Kasumi-1 (cell line): ENCODE measurements around the gene LPAR3.

ENCODE experiments used
- DNase-seq, 2 experiments: peaks; one replicate each; lab custom pipeline; 2025; lab: John Stamatoyannopoulos, UW

The LPAR3 gene

GRCh38 chr1:84827555-84827954, 65.5 kb downstream of the LPAR3 start:
- DNase-seq = no peak

GRCh38 chr1:84825161-84825560, 67.8 kb downstream of the LPAR3 start:
- no peak for DNase-seq

- no peak for DNase-seq
Measured at GRCh38 chr1:84823991-84824390, 69.0 kb downstream of the LPAR3 start.

DNA sequence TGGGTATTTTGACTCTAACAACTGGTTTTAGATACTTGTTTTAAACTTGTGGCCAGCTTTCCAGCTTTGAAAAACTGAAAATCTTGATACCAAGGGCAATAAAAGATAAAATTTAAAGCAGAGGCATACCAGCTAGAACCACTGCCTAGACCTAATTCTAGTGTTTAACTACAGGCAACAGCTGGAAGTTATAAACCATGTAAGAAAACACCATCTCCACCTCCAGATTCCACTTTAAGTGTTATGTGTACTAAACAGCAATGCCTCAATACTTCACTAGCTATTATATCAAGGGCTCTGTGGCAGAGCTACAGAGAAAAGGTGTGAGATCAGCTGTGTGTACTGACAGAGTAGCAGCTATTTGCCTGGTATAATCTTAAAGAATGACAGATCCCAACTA, 69.5 kb downstream of the LPAR3 start:
- DNase-seq = no peak

DNA sequence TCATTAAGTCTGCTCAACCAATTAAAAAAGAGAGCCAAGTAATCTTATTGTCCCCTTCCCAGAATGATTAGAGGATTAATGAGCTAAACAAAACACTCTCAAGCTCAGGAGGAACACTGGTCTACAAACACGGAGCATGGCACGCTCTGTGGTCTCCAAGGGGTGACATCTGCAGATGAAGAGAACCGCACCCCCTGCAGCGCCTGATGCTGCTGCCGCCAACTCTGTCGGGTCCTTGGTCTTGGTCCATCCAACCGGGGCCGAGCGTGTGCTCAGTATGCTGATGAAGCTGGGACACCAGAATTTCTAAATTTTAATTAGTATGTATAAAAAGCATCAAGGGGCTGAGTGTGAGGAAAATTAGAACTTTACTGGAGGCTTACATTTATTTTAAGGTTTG, 82.7 kb downstream of the LPAR3 start:
- no peak for DNase-seq

- DNase-seq = no peak
Measured at GRCh38 chr1:84809023-84809422, 84.0 kb downstream of the LPAR3 start.

DNA sequence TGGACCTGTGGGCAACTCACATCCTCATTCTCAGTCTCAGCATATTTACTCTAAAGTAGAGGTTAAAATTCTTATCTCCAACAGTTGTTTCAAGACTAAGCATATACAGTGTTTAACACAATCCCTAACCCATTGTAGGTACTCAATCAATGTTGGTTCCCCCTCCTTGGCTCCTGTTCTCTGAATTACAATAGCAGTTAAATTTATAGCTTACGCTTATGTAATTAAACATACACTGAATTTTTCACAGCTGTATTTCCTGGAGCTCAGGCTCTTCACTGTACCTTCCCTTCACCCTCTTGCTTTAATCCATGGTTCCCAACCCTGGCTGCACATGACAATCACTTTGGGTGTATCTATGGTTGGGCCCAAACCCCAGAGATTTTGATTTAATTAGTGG, 89.4 kb downstream of the LPAR3 start:
- no peak for DNase-seq

GRCh38 chr1:84802567-84803232, 90.3 kb downstream of the LPAR3 start:
- DNase-seq = no peak

DNA sequence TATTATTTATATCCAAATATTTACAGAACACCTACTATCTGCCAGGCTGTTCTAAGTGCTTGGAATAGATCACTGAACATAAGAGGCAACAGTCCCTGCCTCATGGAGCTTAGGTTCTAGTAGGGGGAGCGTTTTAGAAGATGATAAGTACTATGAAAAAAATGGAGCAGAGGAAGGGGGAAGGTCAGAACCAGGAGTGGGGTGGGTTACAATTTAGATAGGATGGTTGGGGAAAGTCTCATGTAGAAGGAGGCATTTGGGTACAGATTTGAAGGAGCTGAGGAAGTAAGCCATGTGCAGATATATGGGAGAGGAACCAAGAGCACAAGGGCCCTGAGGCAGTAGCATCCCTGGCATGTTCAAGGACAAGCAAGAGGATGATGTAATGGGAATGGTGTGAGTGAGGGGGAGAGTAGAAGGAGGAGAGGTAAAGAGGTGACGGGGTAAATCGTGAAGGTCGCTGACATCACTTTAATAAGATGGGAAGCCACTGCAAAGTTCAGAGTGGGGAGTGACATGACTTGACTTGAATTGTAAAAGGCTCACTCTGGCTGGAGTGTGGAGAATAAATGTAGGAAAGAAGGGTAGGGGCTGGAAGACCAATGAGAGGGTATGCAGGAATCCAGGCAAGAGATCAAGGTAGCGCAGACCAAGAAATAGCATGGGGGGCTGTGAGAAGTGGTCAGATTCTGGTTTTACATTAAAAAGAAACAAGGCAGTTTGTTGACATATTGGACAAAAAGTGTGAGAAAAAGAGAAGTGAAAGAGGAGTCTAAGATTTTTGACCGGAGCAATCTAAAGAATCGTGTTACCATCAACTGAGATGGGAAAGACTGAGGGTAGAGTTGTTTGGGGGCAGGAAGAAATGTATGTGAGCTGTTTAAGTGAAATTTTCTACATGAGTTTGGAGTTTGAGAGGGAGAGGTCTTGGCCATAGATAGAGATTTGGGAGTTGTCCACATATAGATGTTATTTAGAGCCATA, 92.6 kb downstream of the LPAR3 start:
- no peak for DNase-seq

GRCh38 chr1:84797603-84798002, 95.4 kb downstream of the LPAR3 start:
- DNase-seq = no peak

GRCh38 chr1:84795966-84796600, 96.9 kb downstream of the LPAR3 start:
- peak; percentile 76 to 78 for DNase-seq

DNA sequence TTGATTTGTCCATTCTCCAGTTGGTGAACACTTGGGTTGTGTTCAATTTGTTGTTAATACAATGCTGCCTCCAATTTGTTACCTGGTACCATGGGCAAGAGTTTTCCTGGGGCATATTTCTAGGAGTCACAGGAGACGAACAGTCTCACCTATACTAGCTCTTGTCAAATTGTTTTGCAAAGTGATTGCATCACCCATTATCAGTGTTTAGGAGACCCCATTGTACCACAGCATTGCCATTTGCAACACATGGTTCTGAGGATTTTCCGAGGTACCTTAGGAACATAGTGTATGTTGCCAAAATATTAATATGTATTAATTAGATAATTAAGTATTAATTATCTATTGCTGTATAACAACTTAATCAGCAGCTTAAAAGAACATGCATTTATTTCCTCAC, 97.8 kb downstream of the LPAR3 start:
- no peak for DNase-seq

DNA sequence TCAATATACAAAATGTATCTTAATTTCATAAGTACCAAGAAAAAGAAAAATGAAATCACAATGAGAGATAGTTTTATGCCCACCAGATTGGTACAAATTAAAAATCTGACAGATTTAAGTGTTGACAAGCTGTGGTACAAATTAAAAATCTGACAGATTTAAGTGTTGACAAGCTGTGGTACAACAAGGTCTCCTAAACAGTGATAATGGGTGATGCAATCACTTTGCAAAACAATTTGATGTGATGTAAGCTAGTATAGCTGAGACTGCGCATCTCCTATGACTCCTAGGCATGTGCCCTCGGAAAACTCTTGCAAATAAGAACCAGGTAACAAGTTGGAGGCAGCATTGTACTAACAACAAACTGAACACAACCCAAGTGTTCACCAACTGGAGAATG, 100.6 kb downstream of the LPAR3 start:
- DNase-seq = no peak

DNA sequence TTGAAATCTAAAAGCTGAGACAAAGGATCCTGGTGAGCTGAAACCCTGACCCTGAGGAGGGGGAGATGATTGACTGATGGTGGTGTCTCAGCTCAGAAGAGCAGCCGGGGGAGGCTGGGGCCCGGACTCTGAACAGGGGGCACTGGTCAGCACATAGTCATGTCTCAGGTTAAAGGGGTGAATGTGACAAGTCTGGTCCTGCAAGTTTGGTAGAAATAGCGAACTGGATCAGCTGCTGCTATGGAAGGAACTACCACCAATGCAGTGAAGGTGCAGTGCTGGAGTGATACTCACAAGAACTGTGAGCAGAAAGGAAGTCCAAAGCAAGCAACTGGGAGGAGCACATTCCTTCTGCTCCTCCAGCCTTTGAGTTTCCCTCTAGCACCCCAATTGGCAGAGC, 104.0 kb downstream of the LPAR3 start:
- no peak for DNase-seq

DNA sequence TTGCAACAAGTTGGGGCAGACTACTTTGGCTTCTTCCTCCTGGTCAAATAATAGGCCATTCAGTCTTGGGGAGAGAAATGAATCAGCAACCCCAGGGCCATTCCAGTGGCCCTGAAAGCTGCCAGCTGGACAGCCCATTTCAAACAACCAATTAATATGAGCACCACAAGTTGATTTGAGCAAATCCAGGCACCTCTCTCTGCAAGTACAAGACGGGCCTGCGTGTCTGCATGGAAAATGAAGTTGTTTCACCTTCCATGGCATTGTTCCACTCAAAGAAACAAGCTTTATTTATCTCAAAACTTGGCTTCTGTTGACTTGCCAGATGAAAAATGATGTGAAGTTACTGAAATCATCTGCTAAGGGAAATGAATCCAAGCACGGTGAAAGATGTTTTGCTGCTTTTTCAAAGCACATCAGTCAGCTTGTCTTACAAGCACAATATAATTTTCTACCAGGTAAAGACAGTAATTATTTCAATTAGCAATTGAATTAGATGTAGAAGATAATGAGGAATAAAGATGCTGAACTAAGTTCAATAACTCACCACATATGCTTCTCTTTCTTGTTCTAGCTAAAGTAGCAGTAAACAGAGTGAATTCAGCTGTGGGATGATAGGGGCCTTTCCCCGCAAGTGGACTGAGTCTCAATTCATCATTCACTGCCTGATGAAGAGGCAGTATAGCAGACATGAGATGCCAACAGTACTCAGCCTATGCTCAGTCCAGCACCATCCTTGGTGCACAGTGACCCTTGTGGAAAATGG, 107.6 kb downstream of the LPAR3 start:
- no peak for DNase-seq

- no peak for DNase-seq
Measured at GRCh38 chr1:84782881-84783280, 110.1 kb downstream of the LPAR3 start.

- DNase-seq = peak; percentile 90
Measured at GRCh38 chr1:84781946-84782771, 110.8 kb downstream of the LPAR3 start.

DNA sequence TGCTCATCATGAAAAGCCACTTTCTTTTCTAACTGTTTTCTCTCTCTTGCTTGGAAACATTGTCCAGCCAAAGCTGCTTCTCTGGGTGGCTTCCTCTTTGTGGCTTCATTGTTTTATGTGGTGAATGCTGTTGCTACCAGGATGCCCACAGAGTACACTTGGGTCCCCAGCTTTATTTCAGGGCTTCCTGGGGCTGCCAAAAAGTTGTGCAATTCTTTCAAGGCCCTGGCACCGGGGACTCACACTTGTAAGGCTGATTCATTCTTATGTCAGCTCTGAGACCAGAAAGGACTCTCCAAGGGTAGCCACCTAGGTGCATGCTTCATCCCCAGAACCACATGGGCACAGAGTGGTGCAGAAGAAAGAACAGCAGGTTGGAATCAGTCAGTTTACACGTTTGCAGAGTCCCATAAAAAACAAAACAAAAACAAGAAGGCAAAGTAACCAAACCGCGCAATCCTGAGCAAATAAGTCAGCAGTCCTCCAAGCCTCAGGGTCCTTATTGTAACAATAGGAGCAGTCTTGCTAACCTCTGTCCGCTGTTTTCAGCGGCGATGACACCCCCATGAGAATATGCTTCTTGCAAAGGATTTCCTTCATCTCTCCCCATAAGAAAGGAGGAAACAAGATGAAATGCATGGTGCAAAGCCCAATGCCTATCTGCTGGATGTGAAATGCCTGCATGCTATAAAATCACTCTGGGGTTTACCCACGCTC, 112.8 kb downstream of the LPAR3 start:
- DNase-seq = peak; percentile 81 to 86

GRCh38 chr1:84776639-84777038, 116.4 kb downstream of the LPAR3 start:
- DNase-seq = no peak

DNA sequence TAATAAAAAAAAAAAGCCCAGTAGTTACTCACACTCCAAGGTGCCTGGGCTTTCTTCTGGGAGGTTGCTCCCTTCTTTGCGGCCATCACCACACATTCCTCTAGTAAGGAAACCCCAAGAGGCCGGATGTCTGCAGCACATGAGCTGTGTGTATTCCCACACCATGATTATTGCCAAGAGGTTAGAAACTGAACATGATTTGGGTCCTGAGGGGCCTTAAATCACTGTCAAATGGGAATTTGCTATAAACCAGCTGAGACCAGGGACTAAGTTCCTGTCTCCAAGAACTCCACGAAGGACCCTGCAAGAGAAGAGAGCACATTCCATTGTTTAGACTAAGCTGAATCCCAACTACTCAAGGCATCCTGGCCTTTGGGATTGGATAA, 117.5 kb downstream of the LPAR3 start:
- DNase-seq = no peak
